Liver (tissue), 9 donors: ENCODE results near the gene BTBD9. TPM values are rescaled to one million over a fixed set of nuclear protein-coding genes. Genes with fewer than 3 reads are reported as not detected.

Experiments used
- DNase-seq: peaks from one replicate; pipeline ENCODE4 v3.0.0-alpha.2; 2017; ENCODE audit warnings: low spot score
- H3K27ac ChIP-seq, 2 donors: one replicate each; pipeline ENCODE4 v1.7.0; 2013; ENCODE audit warnings: inconsistent platforms in 2 of 2, low read length in 2 of 2, control low read depth in 1 of 2, low read depth in 1 of 2, mild to moderate bottlenecking in 1 of 2
- H3K27me3 ChIP-seq, 4 donors: one replicate each; pipeline versions ENCODE4 v1.6.1 to v1.7.0; 2013; ENCODE audit warnings: low read length in 3 of 4, inconsistent platforms in 1 of 4, mild to moderate bottlenecking in 1 of 4, moderate library complexity in 1 of 4; ENCODE audit not compliant: control insufficient read depth in 4 of 4, insufficient read depth in 4 of 4
- H3K36me3 ChIP-seq, 4 donors: one replicate each; pipeline versions ENCODE4 v1.6.1 to v1.7.0; 2013; ENCODE audit warnings: low read length in 3 of 4, mild to moderate bottlenecking in 3 of 4, low read depth in 1 of 4, moderate library complexity in 1 of 4; ENCODE audit not compliant: control insufficient read depth in 4 of 4, insufficient read depth in 3 of 4
- H3K4me1 ChIP-seq, 4 donors: one replicate each; pipeline versions ENCODE4 v1.6.1 to v1.7.0; 2013; ENCODE audit warnings: low read length in 3 of 4, mild to moderate bottlenecking in 3 of 4, moderate library complexity in 1 of 4; ENCODE audit not compliant: control insufficient read depth in 4 of 4, insufficient read depth in 4 of 4
- H3K4me3 ChIP-seq, 3 donors: one replicate each; pipeline versions ENCODE4 v1.6.1 to v1.7.0; 2013; ENCODE audit warnings: low read length in 3 of 3, control low read depth in 1 of 3, low read depth in 1 of 3, mild to moderate bottlenecking in 1 of 3
- H3K9ac ChIP-seq, 2 donors: one replicate each; pipeline ENCODE4 v1.7.0; 2013; ENCODE audit warnings: low read length in 2 of 2, mild to moderate bottlenecking in 2 of 2, moderate library complexity in 2 of 2, control low read depth in 1 of 2, low read depth in 1 of 2
- H3K9me3 ChIP-seq, 4 donors: one replicate each; pipeline versions ENCODE4 v1.6.1 to v1.7.0; 2013; ENCODE audit warnings: low read length in 3 of 4; ENCODE audit not compliant: control insufficient read depth in 4 of 4
- ATF3 ChIP-seq: IDR thresholded peaks from 2 replicates; pipeline ENCODE4 v1.6.1; 2016; ENCODE audit warnings: antibody characterized with exemption
- CTCF ChIP-seq: fragments of 150-350 bp; IDR thresholded peaks from 2 replicates; pipeline ENCODE4 v1.5.1; 2017; ENCODE audit warnings: improper control_type of control experiment, low read depth, low read length; ENCODE audit not compliant: missing input control
- EGR1 ChIP-seq, 2 donors: IDR thresholded peaks; 2 replicates each; pipeline ENCODE4 v1.6.1; 2016 to 2018; ENCODE audit warnings: antibody characterized with exemption in 2 of 2, low read depth in 2 of 2
- FOXA1 ChIP-seq: IDR thresholded peaks from 2 replicates; pipeline ENCODE4 v1.6.1; 2016; ENCODE audit warnings: antibody characterized with exemption
- FOXA2 ChIP-seq: IDR thresholded peaks from 2 replicates; pipeline ENCODE4 v1.6.1; 2016; ENCODE audit warnings: antibody characterized with exemption
- GABPA ChIP-seq, 2 donors: IDR thresholded peaks in 1 of 2; conservative IDR thresholded peaks in 1 of 2; 2 replicates each; pipeline ENCODE4 v1.6.1; 2016; ENCODE audit warnings: antibody characterized with exemption in 2 of 2, mild to moderate bottlenecking in 1 of 2, moderate library complexity in 1 of 2
- HNF4G ChIP-seq: IDR thresholded peaks from 2 replicates; pipeline ENCODE4 v1.6.1; 2016; ENCODE audit warnings: antibody characterized with exemption
- JUND ChIP-seq, 2 donors: IDR thresholded peaks; 2 replicates each; pipeline ENCODE4 v1.6.1; 2016; ENCODE audit warnings: antibody characterized with exemption in 2 of 2
- MAX ChIP-seq: IDR thresholded peaks from 2 replicates; pipeline ENCODE4 v1.6.1; 2016; ENCODE audit warnings: antibody characterized with exemption
- NR2F2 ChIP-seq: IDR thresholded peaks from 2 replicates; pipeline ENCODE4 v1.6.1; 2016; ENCODE audit warnings: antibody characterized with exemption
- RAD21 ChIP-seq, 2 donors: IDR thresholded peaks; 2 replicates each; pipeline ENCODE4 v1.6.1; 2016; ENCODE audit warnings: antibody characterized with exemption in 2 of 2, mild to moderate bottlenecking in 2 of 2
- REST ChIP-seq: IDR thresholded peaks from 2 replicates; pipeline ENCODE4 v1.6.1; 2016; ENCODE audit warnings: antibody characterized with exemption, mild to moderate bottlenecking
- RXRA ChIP-seq, 2 donors: IDR thresholded peaks; 2 replicates each; pipeline ENCODE4 v1.6.1; 2017 to 2018; ENCODE audit warnings: antibody characterized with exemption in 2 of 2, mild to moderate bottlenecking in 1 of 2
- SP1 ChIP-seq: IDR thresholded peaks from 2 replicates; pipeline ENCODE4 v1.6.1; 2018; ENCODE audit warnings: antibody characterized with exemption, mild to moderate bottlenecking
- TAF1 ChIP-seq: conservative IDR thresholded peaks from 2 replicates; pipeline ENCODE4 v1.6.1; 2016; ENCODE audit warnings: antibody characterized with exemption, mild to moderate bottlenecking
- YY1 ChIP-seq: IDR thresholded peaks from 2 replicates; pipeline ENCODE4 v1.6.1; 2016; ENCODE audit warnings: antibody characterized with exemption, mild to moderate bottlenecking
- ZBTB33 ChIP-seq: IDR thresholded peaks from 2 replicates; pipeline ENCODE4 v1.6.1; 2016; ENCODE audit warnings: antibody characterized with exemption
- WGBS: extraction: QIAGEN DNeasy Blood & Tissue Kit; methylation state at CpG from one replicate; pipeline ENCODE4 v1.1.7; 2013; 5-methylcytosine and 5-hydroxymethylcytosine counted together
- polyA plus RNA-seq, 2 donors: library from polyadenylated mRNA; stranded (reverse) in 1 of 2; unstranded in 1 of 2; fragments of 200-250 nt in 1 of 2; fragments of >200 nt in 1 of 2; fragmentation: Nextera tagmentation in 1 of 2; extraction: Ambion mirVana in 1 of 2; gene quantifications; one replicate each; pipeline versions ENCODE4 v1.2.1 to v1.2.3, GENCODE V29; 2013 to 2015
- total RNA-seq, 2 donors: library from RNA; depleted of rRNA; stranded (reverse); fragments of >200 nt; gene quantifications; one replicate each; pipeline ENCODE4 v1.2.3, GENCODE V29; 2014
- donor health status: healthy.
- donor health status: healthy.
- donor health status: healthy.
- donor health status: healthy.
- donor health status: healthy.

The BTBD9 gene
- total and polyA plus RNA-seq, 4 donors: 2.0 to 12.4 (median 5.7) TPM

- no peak for TF ChIP-seq REST
- TF ChIP-seq TAF1: no peak
- no peak for TF ChIP-seq SP1
- TF ChIP-seq ZBTB33: no peak
- TF ChIP-seq RAD21 (IDR thresholded peaks at IDR 0.05): no peak
- no peak for TF ChIP-seq YY1
- TF ChIP-seq HNF4G: no peak
- TF ChIP-seq CTCF: no peak
- no peak for TF ChIP-seq JUND (IDR thresholded peaks at IDR 0.05)
- no peak for TF ChIP-seq MAX
- no peak for TF ChIP-seq RXRA (IDR thresholded peaks at IDR 0.05)
- no peak for TF ChIP-seq GABPA (IDR thresholded peaks at IDR 0.05 in 1 of 2, conservative IDR thresholded peaks at IDR 0.05 in 1 of 2)
- TF ChIP-seq NR2F2: no peak
- no peak for TF ChIP-seq EGR1 (IDR thresholded peaks at IDR 0.05; ENCODE audit: low read depth in 2 of 2)
- no peak for TF ChIP-seq FOXA2
- H3K9ac ChIP-seq: no peak overlapping the region
- 95% methylated on average over 2 of the region's 2 CpGs for WGBS
These were observed 42.1 kb upstream of the BTBD9 start for GRCh38 chr6:38681850-38682249.

GRCh38 chr6:38679668-38680067, 39.9 kb upstream of the BTBD9 start:
- Histone ChIP-seq H3K9me3 (no peaks in the 10 kb centered on the region), H3K4me1 (no peaks in the 10 kb centered on the region), H3K36me3 (peaks cover 7 to 34% (median 13%) of the 10 kb centered on the region in 4 donors), H3K9ac (no peak overlapping the region), H3K27ac (no peak overlapping the region), H3K27me3 (no peaks in the 10 kb centered on the region), H3K4me3 (no peak overlapping the region)
- TF ChIP-seq TAF1 (no peak), FOXA1 (no peak), REST (no peak), HNF4G (no peak), NR2F2 (no peak), SP1 (no peak), ZBTB33 (no peak), ATF3 (no peak)
- WGBS: 99% methylated on average over 1 of the region's 1 CpG
- no peak for DNase-seq

More at GRCh38 chr6:38681850-38682249, 42.1 kb upstream of the BTBD9 start:
- H3K27me3 ChIP-seq: no peaks in the 10 kb centered on the region
- H3K9me3 ChIP-seq: no peaks in the 10 kb centered on the region
- peaks cover 2 to 8% (median 6%) of the 10 kb centered on the region in 4 donors for H3K4me1 ChIP-seq
- H3K27ac ChIP-seq: no peak overlapping the region
- H3K4me3 ChIP-seq: no peak overlapping the region
- DNase-seq: no peak
- peaks cover 6 to 25% (median 11%) of the 10 kb centered on the region in 4 donors for H3K36me3 ChIP-seq
